GM04504 (cell line): Measurements from ENCODE around the gene TMEM233.

Experiments used
- DNase-seq: peaks from one replicate; pipeline ENCODE4 v3.0.0-alpha.2; 2012; ENCODE audit warnings: low read depth

Gene TMEM233

GRCh38 chr12:119593578-119594398 is at the start of gene TMEM233:
Gene TMEM233, plus strand, starts transcription at chr12:119593774. Its CDS starts 75 bp downstream, at chr12:119593849.
- no peak for DNase-seq

GRCh38 chr12:119544765-119545625 is 48.6 kb upstream of the TMEM233 start:
- peak; percentile 46 for DNase-seq

- no peak for DNase-seq
Observed at GRCh38 chr12:119546340-119546739, 47.2 kb upstream of the TMEM233 start.

GRCh38 chr12:119547001-119547400 is 46.6 kb upstream of the TMEM233 start:
- no peak for DNase-seq

GRCh38 chr12:119556854-119557253 is 36.7 kb upstream of the TMEM233 start:
- no peak for DNase-seq

GRCh38 chr12:119565404-119565803 is 28.2 kb upstream of the TMEM233 start:
- DNase-seq, result no peak

- no peak for DNase-seq
Observed at GRCh38 chr12:119570771-119571170, 22.8 kb upstream of the TMEM233 start.

- DNase-seq, result no peak
Observed at GRCh38 chr12:119573086-119573485, 20.5 kb upstream of the TMEM233 start.

GRCh38 chr12:119574255-119574654 is 19.3 kb upstream of the TMEM233 start:
- DNase-seq, result no peak

- DNase-seq, result no peak
Observed at GRCh38 chr12:119576118-119576810, 17.3 kb upstream of the TMEM233 start.

- no peak for DNase-seq
Observed at GRCh38 chr12:119576915-119577314, 16.7 kb upstream of the TMEM233 start.

- no peak for DNase-seq
Observed at GRCh38 chr12:119578112-119578511, 15.5 kb upstream of the TMEM233 start.

GRCh38 chr12:119589097-119589496 is 4.5 kb upstream of the TMEM233 start:
- DNase-seq, result no peak

- DNase-seq, result no peak
Observed at GRCh38 chr12:119589634-119590033, 3.9 kb upstream of the TMEM233 start.

- DNase-seq, result no peak
Observed at GRCh38 chr12:119592232-119592631, 1.3 kb upstream of the TMEM233 start.

GRCh38 chr12:119594399-119594730 is 791 bp downstream of the TMEM233 start:
- no peak for DNase-seq

- DNase-seq, result no peak
Observed at GRCh38 chr12:119594772-119595445, 1.3 kb downstream of the TMEM233 start.

- DNase-seq, result no peak
Observed at GRCh38 chr12:119598159-119598558, 4.6 kb downstream of the TMEM233 start.

GRCh38 chr12:119601877-119602733 is 8.5 kb downstream of the TMEM233 start:
- no peak for DNase-seq

GRCh38 chr12:119602734-119603094 is 9.1 kb downstream of the TMEM233 start:
- DNase-seq, result no peak

- no peak for DNase-seq
Observed at GRCh38 chr12:119603767-119604166, 10.2 kb downstream of the TMEM233 start.
